ENCODE measurements around the gene HES2. TPM values are rescaled to one million over a fixed set of nuclear protein-coding genes. Genes with fewer than 3 reads are reported as not detected.

Gene HES2
- total and polyA plus RNA-seq, 7 experiments from 2014 or later, result 0.56 TPM; not detected in 6

DNA sequence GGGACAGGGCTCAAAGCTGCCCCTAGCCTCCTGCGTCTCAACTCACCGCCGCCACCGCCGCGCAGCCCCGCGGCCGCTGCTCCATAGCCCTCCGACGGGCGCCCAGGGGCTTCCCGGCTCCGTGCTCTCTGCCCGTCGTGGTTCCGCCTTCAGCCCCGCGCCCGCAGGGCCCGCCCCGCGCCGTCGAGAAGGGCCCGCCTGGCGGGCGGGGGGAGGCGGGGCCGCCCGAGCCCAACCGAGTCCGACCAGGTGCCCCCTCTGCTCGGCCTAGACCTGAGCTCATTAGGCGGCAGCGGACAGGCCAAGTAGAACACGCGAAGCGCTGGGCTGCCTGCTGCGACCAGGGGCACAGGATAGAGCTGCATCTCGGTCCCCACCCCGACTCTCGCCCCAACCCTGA lies 46.3 kb upstream of the HES2 start, which contains the start of gene TNFRSF25:
TSS of gene TNFRSF25 (minus strand) at position 151 of the 400 bp plus-strand sequence. CDS start at position 85, 66 bp downstream.
- H3K36me3 Mint-ChIP-seq, result peaks cover 4 to 25% (median 17%) of the 10 kb centered on the region in 5 donors
- Histone ChIP-seq H3K27me3 (ENCODE audit: control insufficient read depth in 2 of 2, insufficient read depth in 2 of 2, low read length in 2 of 2) (no peaks in the 10 kb centered on the region), H3K4me1 (ENCODE audit: control insufficient read depth in 2 of 2, insufficient read depth in 2 of 2, low read length in 2 of 2) (peaks cover 24 to 43% of the 10 kb centered on the region in 2 donors), H3K9me3 (ENCODE audit: control insufficient read depth in 2 of 3, low read length in 3 of 3) (no peaks in the 10 kb centered on the region), H3K4me3 (ENCODE audit: low read length) (peak within 1 kb of the TSS; percentile 89), H3K27ac (ENCODE audit: low read depth, low read length) (peak within 1 kb of the TSS; percentile 94), H3K36me3 (ENCODE audit: control insufficient read depth in 2 of 3, insufficient read depth in 3 of 3, low read length in 3 of 3) (peaks cover 9 to 39% (median 12%) of the 10 kb centered on the region in 3 experiments)
- no peaks in the 10 kb centered on the region for H3K9me3 Mint-ChIP-seq
- intact Hi-C loops (cut with micrococcal nuclease), result loop anchor here (2.0 to 10.0 kb wide), 2 partner anchors 135 to 319 kb away; partner anchors contain the start of gene CAMTA1 (in 1 of the 2)
- H3K27ac Mint-ChIP-seq, result peak within 1 kb of the TSS; percentile 90 to 99 (median 94)
- ATAC-seq (peak; percentile 82), DNase-seq (peak in 8 of 9 donors; percentile 45 to 77 (median 56))
- H3K27me3 Mint-ChIP-seq, result peaks cover 0 to 3% (median 0%) of the 10 kb centered on the region in 5 donors
- H3K4me1 Mint-ChIP-seq, result peaks cover 17 to 45% (median 36%) of the 10 kb centered on the region in 7 donors
- ChIA-PET POLR2A (interaction anchor here (0.5 to 11.7 kb wide), 7 partner anchors 12 to 175 kb away, joined by 3 to 165 read pairs (median 4); partner anchors contain the start of gene PLEKHG5), CTCF (interaction anchor here (0.7 to 1.4 kb wide), 4 partner anchors 20 to 42 kb away, joined by 3 to 5 read pairs (median 4); no protein-coding TSS in a partner anchor)
- H3K4me3 Mint-ChIP-seq, result peak within 1 kb of the TSS; percentile 89 to 98 (median 92)

DNA sequence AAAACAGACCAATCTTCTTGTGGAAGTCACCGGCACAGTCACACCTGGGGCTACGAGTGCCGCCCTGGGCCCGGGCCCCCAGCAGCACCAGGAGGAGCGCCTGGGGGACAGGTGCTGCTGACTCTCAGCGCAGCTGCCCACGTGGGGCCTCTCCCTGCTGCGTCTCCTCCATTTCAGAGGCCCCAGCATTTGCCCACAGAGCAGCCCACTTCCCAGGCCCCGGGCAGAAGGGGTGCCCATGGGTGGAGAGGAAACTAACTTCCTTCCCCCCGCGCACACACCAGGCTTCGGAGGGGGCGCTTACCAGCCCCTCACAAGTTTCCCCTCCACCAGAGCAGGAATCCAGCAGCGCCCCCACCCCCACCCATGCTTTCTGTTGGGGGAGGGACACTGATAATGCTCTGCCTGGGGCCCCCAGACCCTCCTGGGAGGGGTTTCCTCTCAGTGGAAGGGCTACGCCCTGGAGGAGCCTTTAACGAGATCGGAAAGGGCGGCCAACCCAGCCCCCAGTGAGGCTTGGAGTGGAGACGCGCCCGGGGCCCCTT lies 45.8 kb upstream of the HES2 start:
- POLR2A ChIA-PET, result interaction anchor here (0.7 to 11.7 kb wide), 6 partner anchors 13 to 176 kb away, joined by 3 to 165 read pairs (median 6); partner anchors contain the start of gene PLEKHG5
- CTCF ChIA-PET, result interaction anchor here (0.7 to 1.4 kb wide), 5 partner anchors 14 to 42 kb away, joined by 3 to 5 read pairs (median 3); no protein-coding TSS in a partner anchor
- no peaks in the 10 kb centered on the region for H3K9me3 ChIP-seq (ENCODE audit: control insufficient read depth in 2 of 3, low read length in 3 of 3)
- peak in 8 of 9 donors; percentile 49 to 62 (median 54) for DNase-seq
- H3K27me3 ChIP-seq (ENCODE audit: control insufficient read depth in 2 of 2, insufficient read depth in 2 of 2, low read length in 2 of 2), result no peaks in the 10 kb centered on the region
- H3K4me3 ChIP-seq (ENCODE audit: low read length), result peak overlapping the region; percentile 89
- H3K4me1 ChIP-seq (ENCODE audit: control insufficient read depth in 2 of 2, insufficient read depth in 2 of 2, low read length in 2 of 2), result peaks cover 29 to 47% of the 10 kb centered on the region in 2 donors
- Mint-ChIP-seq H3K9me3 (no peaks in the 10 kb centered on the region), H3K27me3 (peaks cover 0 to 3% (median 0%) of the 10 kb centered on the region in 5 donors), H3K4me1 (peaks cover 20 to 50% (median 41%) of the 10 kb centered on the region in 7 donors), H3K4me3 (peak overlapping the region; percentile 89 to 98 (median 92)), H3K36me3 (peaks cover 4 to 29% (median 17%) of the 10 kb centered on the region in 5 donors), H3K27ac (peak overlapping the region; percentile 90 to 99 (median 94))
- peaks cover 9 to 43% (median 12%) of the 10 kb centered on the region in 3 experiments for H3K36me3 ChIP-seq (ENCODE audit: control insufficient read depth in 2 of 3, insufficient read depth in 3 of 3, low read length in 3 of 3)
- peak; percentile 44 for ATAC-seq
- intact Hi-C loops (cut with micrococcal nuclease), result loop anchor here (1.0 to 10.0 kb wide), 4 partner anchors 10 to 319 kb away; partner anchors contain the start of gene CAMTA1 (in 1 of the 2)
- peak overlapping the region; percentile 94 for H3K27ac ChIP-seq (ENCODE audit: low read depth, low read length)

DNA sequence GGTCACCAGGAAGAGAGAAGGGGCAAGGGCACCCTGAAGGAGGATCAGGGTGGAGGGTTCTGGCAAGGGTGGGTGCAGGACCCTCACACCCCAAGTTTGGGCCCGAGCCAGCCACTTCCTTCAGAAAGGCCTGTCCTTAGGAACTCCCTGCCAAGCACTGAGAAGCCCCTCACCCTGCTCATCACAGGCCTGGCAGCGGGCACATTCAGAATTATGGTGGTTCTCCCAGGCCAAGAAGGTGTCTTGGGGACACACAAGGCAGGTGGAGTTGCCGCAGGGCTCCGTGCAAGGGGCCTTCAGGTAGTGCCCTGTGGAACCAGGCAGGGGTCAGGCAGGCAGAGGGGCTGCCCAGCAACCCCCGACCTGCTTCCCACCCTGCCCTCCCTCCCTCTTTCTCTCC lies 45.2 kb upstream of the HES2 start:
- H3K27me3 ChIP-seq (ENCODE audit: control insufficient read depth in 2 of 2, insufficient read depth in 2 of 2, low read length in 2 of 2), result no peaks in the 10 kb centered on the region
- DNase-seq (no peak), ATAC-seq (no peak)
- Mint-ChIP-seq H3K9me3 (no peaks in the 10 kb centered on the region), H3K4me3 (peak overlapping the region; percentile 89 to 98 (median 92)), H3K27me3 (peaks cover 0 to 3% (median 0%) of the 10 kb centered on the region in 5 donors), H3K36me3 (peaks cover 4 to 34% (median 17%) of the 10 kb centered on the region in 5 donors), H3K27ac (peak overlapping the region; percentile 90 to 99 (median 95)), H3K4me1 (peaks cover 20 to 51% (median 46%) of the 10 kb centered on the region in 7 donors)
- intact Hi-C loops (cut with micrococcal nuclease), result loop anchor here (1.0 to 10.0 kb wide), 3 partner anchors 10 to 320 kb away; partner anchors contain the start of gene CAMTA1 (in 1 of the 2)
- no peaks in the 10 kb centered on the region for H3K9me3 ChIP-seq (ENCODE audit: control insufficient read depth in 2 of 3, low read length in 3 of 3)
- ChIA-PET CTCF (interaction anchor here (0.9 to 1.0 kb wide), 2 partner anchors 13 to 42 kb away, joined by 3 read pairs; no protein-coding TSS in a partner anchor), POLR2A (interaction anchor here (0.6 to 11.7 kb wide), 3 partner anchors 14 to 137 kb away, joined by 3 to 165 read pairs (median 6); no protein-coding TSS in a partner anchor)
- peaks cover 31 to 48% of the 10 kb centered on the region in 2 donors for H3K4me1 ChIP-seq (ENCODE audit: control insufficient read depth in 2 of 2, insufficient read depth in 2 of 2, low read length in 2 of 2)
- peak overlapping the region; percentile 94 for H3K27ac ChIP-seq (ENCODE audit: low read depth, low read length)
- peak overlapping the region; percentile 89 for H3K4me3 ChIP-seq (ENCODE audit: low read length)
- peaks cover 9 to 43% (median 12%) of the 10 kb centered on the region in 3 experiments for H3K36me3 ChIP-seq (ENCODE audit: control insufficient read depth in 2 of 3, insufficient read depth in 3 of 3, low read length in 3 of 3)

DNA sequence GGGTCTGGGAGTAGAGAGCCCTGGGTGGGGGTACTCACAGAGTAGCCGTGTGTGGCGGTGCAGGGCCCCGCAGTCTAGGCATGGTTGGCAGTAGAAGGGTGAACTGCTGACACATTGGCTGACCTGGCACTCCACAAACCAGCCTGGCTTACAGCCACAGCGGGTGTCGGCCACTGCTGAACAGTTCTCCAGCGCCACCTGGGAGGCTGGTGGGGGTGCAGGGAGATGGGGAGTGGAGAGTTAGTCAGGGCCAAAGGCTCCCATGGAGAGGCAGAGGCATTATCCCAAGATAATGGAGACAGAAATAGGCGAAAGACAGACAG lies 44.8 kb upstream of the HES2 start:
- no peaks in the 10 kb centered on the region for H3K27me3 ChIP-seq (ENCODE audit: control insufficient read depth in 2 of 2, insufficient read depth in 2 of 2, low read length in 2 of 2)
- peak overlapping the region; percentile 94 for H3K27ac ChIP-seq (ENCODE audit: low read depth, low read length)
- H3K4me1 ChIP-seq (ENCODE audit: control insufficient read depth in 2 of 2, insufficient read depth in 2 of 2, low read length in 2 of 2), result peaks cover 31 to 53% of the 10 kb centered on the region in 2 donors
- no peak for DNase-seq
- ChIA-PET POLR2A (interaction anchor here (0.6 to 11.7 kb wide), 5 partner anchors 14 to 138 kb away, joined by 3 to 165 read pairs (median 4); partner anchors contain the start of gene PLEKHG5), CTCF (interaction anchor here (0.9 to 1.4 kb wide), 6 partner anchors 10 to 41 kb away, joined by 3 to 8 read pairs (median 4); no protein-coding TSS in a partner anchor)
- no peak for ATAC-seq
- no peaks in the 10 kb centered on the region for H3K9me3 Mint-ChIP-seq
- intact Hi-C loops (cut with micrococcal nuclease), result loop anchor here in 1 of 2 donors (2.0 to 10.0 kb wide), 2 partner anchors 42 to 320 kb away; partner anchors contain the start of gene CAMTA1
- H3K36me3 Mint-ChIP-seq, result peaks cover 4 to 34% (median 17%) of the 10 kb centered on the region in 5 donors
- peak overlapping the region; percentile 89 to 98 (median 92) for H3K4me3 Mint-ChIP-seq
- peaks cover 23 to 55% (median 49%) of the 10 kb centered on the region in 7 donors for H3K4me1 Mint-ChIP-seq
- H3K27me3 Mint-ChIP-seq, result peaks cover 0 to 3% (median 0%) of the 10 kb centered on the region in 5 donors
- no peaks in the 10 kb centered on the region for H3K9me3 ChIP-seq (ENCODE audit: control insufficient read depth in 2 of 3, low read length in 3 of 3)
- H3K27ac Mint-ChIP-seq, result peak overlapping the region; percentile 90 to 99 (median 95)
- H3K36me3 ChIP-seq (ENCODE audit: control insufficient read depth in 2 of 3, insufficient read depth in 3 of 3, low read length in 3 of 3), result peaks cover 9 to 43% (median 12%) of the 10 kb centered on the region in 3 experiments
- peak overlapping the region; percentile 89 for H3K4me3 ChIP-seq (ENCODE audit: low read length)

DNA sequence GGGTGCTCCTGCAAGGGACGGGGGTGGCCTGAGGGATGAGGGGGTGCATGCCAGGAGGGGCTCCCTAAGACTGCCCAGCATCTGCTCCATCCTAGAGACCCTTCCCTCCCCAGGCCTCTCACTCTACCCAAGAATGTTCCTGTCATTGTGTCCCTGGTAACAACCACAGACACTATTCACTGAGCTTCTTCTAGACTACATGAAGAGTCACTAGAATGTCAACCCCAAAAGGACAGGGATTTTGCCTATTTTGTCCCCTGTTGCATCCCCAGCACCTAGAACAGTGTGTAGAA lies 43.3 kb upstream of the HES2 start:
- intact Hi-C loops (cut with micrococcal nuclease), result loop anchor here in 1 of 2 donors (10.0 kb wide), 1 partner anchor 322 kb away; the partner anchor contains the start of gene CAMTA1
- POLR2A ChIA-PET, result interaction anchor here (0.7 to 11.7 kb wide), 7 partner anchors 12 to 141 kb away, joined by 3 to 165 read pairs (median 4); no protein-coding TSS in a partner anchor
- H3K27ac ChIP-seq (ENCODE audit: low read depth, low read length), result peak overlapping the region; percentile 99
- ATAC-seq (no peak), DNase-seq (no peak)
- Mint-ChIP-seq H3K9me3 (no peaks in the 10 kb centered on the region), H3K4me3 (peak overlapping the region; percentile 49 to 98 (median 73)), H3K4me1 (peaks cover 26 to 59% (median 52%) of the 10 kb centered on the region in 7 donors), H3K36me3 (peaks cover 4 to 34% (median 17%) of the 10 kb centered on the region in 5 donors), H3K27me3 (peaks cover 0 to 3% (median 0%) of the 10 kb centered on the region in 5 donors), H3K27ac (peak overlapping the region; percentile 68 to 99 (median 96))
- no peak overlapping the region for H3K4me3 ChIP-seq (ENCODE audit: low read length)
- no peaks in the 10 kb centered on the region for H3K27me3 ChIP-seq (ENCODE audit: control insufficient read depth in 2 of 2, insufficient read depth in 2 of 2, low read length in 2 of 2)
- CTCF ChIA-PET, result interaction anchor here (0.9 to 1.4 kb wide), 6 partner anchors 8 to 216 kb away, joined by 3 to 8 read pairs (median 4); no protein-coding TSS in a partner anchor
- peaks cover 9 to 43% (median 12%) of the 10 kb centered on the region in 3 experiments for H3K36me3 ChIP-seq (ENCODE audit: control insufficient read depth in 2 of 3, insufficient read depth in 3 of 3, low read length in 3 of 3)
- peaks cover 31 to 54% of the 10 kb centered on the region in 2 donors for H3K4me1 ChIP-seq (ENCODE audit: control insufficient read depth in 2 of 2, insufficient read depth in 2 of 2, low read length in 2 of 2)
- H3K9me3 ChIP-seq (ENCODE audit: control insufficient read depth in 2 of 3, low read length in 3 of 3), result no peaks in the 10 kb centered on the region
